HUDEP-2 (cell line): Measurements from ENCODE around the gene SUMO2.
A peak's percentile ranks its signal among the peaks of the same experiment; 100 is the strongest.
"Not testable (repeated sequence)": the region's sequence is repeated elsewhere in the genome, so short reads cannot be mapped to it uniquely, and the experiment has no call there.

Source experiments
- DNase-seq, 76 experiments: peaks; one replicate each; lab custom pipeline; 2025; ENCODE audit not compliant: unreplicated experiment in 76 of 76; lab: John Stamatoyannopoulos, UW

Gene SUMO2

DNA sequence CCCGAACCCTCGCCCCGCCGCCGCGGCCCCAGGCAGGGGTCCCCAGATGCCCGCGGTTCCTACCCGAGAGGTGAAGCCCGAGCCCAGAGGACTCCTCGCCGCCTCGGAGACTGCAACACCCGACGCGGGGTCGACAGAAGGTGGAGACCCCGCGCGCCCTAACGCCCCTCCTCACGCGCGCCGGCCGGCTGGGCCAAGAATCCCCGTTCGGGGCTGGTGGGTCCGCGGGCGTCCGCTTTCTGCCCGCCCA lies 515 bp downstream of the SUMO2 start:
- DNase-seq = peak in 2 of 76 experiments; percentile 38 to 41

DNA sequence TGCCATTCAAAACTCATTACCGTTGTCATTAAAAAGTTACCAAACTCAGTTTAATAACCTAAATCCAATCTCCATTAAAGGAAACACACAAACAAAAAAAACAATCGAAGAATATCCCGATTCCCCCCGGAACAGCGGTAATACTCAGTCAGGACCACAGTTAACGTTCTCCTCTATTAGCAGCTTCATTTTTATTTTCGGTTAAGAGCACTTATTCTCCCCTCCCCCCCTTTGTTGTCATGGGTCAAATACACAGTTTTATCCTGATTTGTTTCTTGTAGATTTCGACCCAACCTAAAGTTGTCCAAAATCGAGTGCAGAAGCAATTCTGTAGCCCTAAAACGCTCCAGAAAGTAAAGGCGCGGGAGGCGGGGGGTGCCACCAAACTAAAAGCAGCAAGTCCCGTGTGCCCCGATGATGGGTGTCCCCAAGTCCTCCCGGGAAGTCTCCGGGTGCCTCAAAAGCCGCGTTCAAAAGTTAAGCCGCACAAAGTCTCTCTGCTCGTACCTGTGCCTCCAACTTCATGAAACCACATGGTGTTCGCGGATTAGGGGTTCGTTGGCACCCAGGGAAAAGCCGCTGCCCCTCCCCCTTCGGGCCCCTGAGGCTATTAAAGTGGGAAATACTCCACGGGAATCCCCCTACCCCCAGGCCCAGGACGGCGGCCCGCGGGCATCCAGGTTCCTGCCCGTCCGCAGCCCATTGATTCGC lies 996 bp downstream of the SUMO2 start:
- peak in 9 of 76 experiments; percentile 3 to 37 (median 15) for DNase-seq

GRCh38 chr17:75181110-75181509 lies 1.6 kb downstream of the SUMO2 start:
- peak in 1 of 76 experiments; percentile 5 for DNase-seq

DNA sequence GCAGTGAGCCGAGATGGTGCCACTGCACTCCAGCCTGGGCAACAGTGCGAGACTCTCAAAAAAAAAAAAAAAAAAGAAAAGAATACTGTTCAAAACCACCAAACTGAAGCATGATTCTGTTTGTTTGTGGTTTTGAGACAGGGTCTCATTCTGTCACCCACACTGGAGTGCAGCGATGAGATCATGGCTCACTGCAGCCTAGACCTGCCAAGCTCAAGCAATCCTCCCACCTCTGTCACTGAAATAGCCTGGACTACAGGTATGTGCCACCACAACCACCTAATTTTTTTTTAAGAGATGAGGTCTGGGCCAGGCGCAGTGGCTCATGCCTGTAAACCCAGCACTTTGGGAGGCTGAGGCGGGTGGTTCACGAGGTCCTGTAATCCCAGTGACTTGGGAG lies 4.3 kb downstream of the SUMO2 start:
- DNase-seq = no peak

GRCh38 chr17:75176625-75177024 lies 6.1 kb downstream of the SUMO2 start:
- no peak for DNase-seq

DNA sequence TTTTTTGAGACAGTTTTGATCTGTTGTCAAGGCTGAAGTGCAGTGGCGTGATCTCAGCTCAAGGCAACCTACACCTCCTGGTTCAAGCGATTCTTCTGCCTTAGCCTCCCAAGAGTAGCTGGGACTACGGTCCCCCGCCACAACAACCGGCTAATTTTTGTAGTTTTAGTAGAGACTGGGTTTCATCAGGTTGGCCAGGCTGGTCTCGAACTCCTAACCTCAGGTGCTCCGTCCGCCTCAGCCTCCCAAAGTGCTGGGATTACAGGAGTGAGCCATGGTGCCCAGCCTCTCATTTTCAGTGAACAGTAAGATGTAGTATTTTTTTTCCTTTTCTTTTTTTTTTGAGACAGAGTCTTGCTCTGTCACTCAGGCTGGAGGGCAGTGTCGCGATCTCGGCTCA lies 7.8 kb downstream of the SUMO2 start:
- no peak for DNase-seq

- DNase-seq = no peak
These were observed 9.2 kb downstream of the SUMO2 start for GRCh38 chr17:75173526-75173925.

DNA sequence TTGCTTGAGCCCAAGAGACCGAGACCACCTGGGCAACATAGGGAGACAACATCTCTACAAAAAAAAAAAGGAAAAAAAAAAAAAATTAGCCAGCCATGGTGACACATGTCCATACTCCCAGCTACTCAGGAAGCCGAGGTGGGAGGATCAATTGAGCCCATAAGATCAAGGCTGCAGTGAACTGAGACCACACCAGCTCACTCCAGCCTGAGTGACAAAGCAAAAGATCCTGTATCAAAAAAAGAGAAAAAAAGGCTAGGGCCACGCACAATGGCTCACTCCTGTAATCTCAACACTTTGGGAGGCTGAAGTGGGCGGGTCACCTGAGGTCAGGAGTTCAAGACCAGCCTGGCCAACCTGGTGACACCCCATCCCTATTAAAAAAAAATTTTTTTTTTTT lies 13.8 kb downstream of the SUMO2 start:
- no peak for DNase-seq

- not testable (repeated sequence) for DNase-seq
These were observed 18.2 kb downstream of the SUMO2 start for GRCh38 chr17:75164606-75165005.

- no peak for DNase-seq
These were observed 19.7 kb downstream of the SUMO2 start for GRCh38 chr17:75163074-75163473.

DNA sequence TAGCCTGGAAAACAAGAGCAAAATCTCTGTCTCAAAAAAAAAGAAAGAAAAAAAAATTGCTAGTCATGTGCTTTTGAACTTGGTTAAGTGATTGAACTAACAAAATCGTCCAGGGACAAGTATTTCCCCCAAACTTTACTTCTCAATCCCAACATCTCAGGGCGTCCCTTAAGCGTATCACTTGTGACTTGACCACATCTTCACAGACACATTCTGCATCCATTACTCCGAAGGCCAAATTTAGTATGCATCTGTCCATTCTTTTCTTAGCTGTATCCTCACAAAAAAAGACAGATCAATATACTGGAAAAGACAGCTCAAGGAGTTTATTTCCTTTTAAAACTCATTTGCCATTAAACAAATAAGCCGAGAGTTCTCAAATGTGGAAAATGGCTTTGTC lies 22.5 kb downstream of the SUMO2 start:
- DNase-seq = no peak

DNA sequence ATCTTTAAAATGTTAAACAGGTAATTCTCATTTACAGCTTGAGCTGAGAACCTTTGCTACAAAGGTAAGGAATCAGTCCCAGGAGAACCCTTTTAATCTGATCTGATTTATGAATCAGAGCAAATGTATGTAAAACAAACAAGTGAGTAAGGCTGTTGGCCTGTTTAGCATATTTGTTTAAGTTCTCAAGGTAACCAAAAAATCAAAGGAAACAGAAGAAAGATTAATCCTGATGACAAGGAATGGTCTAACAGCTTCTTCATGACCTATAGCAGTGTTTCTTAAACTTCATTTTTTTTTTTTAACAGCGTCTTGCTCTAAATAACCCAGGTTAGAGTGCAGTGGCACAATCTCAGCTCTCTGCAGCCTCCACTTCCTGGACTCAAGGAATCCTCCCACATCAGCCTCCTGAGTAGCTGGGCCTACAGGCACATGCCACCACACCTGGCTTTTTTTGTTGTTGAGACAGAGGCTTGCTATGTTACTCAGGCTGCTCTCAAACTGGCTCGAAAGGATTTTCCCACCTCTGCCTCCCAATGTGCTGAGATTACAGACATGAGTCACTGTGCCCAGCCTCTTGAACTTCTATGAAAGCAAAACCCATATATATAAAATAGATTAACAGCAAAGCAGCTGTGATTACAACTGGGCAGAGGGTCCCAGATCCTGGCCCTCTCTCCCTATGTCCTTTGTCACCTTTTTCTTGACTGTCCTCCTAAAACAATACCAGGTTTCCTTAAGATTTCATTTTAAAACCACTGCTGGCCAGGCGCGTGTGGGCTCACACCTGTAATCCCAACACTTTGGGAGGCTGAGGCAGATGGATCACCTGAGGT lies 23.3 kb downstream of the SUMO2 start:
- DNase-seq = no peak

DNA sequence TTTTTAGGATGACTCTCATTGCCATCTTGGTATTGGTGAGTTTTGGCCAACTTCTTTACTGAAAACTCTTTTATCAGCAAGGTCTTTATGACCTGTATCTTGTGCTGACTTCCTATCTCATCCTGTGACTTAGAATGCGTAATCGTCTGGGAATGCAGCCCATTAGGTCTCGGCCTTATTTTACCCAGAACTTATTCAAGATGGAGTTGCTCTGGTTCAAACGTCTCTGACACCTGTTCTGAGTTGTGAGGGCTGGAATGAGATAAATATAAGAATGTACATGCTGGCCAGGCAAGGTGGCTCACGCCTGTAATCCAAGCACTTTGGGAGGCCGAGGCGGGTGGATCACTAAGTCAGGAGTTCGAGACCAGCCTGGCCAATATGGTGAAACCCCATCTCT lies 24.3 kb downstream of the SUMO2 start:
- not testable (repeated sequence) for DNase-seq

- DNase-seq = no peak
These were observed 27.6 kb downstream of the SUMO2 start for GRCh38 chr17:75155191-75155601.

DNA sequence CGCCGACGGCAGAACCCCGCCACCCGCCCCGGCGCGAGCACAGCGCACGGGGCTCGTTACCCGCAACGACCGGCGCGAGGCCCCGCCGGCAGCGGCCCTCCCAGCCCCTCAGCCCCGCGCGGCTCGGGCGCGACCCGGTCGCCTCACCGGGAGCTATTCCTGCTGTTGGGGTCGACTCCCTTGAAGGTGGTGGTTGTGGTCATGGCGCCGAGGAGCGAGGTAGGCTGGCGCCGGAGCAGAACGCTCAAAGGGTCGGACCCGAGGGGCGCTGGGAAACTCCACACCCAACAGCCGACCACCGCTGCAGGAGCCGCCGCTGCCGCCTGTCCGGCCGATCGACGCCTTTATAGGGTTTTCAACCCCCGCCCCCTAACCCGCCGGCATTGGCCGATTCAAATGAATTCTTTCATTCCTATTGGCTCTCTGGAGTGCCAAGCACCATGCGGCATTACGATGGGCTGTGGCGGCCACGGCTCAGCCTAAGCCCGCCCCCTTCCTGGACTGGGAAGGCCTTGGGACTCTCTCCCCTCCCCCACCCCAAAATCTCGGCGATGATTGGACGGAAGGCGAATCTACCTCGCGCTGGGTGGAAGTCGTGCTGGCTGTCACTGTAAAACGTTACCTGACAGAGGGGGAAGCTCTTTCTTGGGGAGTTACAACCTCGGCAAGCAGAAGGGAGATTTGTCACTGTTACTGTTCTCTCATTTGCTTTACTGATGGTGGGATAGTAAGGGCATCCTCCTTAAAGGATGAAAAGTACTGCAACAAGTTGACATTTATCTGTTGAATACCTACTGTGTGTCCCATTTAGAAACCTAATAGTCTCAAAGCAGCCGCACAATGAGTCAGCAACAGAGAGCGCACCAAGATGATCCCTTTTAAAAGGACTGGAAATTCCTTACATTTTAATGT lies 28.3 kb downstream of the SUMO2 start, which contains the start of gene JPT1:
Gene JPT1 (minus strand): TSS at position 318 of the 912 bp plus-strand sequence. CDS start 115 bp downstream, at position 203.
- DNase-seq = peak in 75 of 76 experiments; percentile 33 to 99 (median 96)

DNA sequence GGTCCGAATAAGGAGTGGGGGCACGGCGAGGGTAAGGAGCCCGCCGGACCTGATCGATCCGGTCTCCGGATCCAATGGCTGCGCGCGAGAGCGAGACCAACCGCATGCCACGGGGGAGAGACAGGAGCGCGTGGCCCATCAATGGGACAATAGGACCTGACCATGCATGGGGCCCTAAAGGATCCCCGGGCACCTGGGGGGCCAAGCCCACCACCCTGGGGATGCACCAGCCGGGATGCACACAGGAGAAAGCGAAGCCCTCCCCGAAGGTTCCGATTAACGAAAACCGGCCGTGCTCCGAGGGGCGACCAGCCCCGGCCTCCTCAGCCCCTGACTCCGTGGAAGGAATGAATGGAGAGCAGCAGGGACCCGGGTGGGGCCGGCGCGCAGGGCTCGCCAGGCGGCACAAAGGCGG lies 29.0 kb downstream of the SUMO2 start:
- DNase-seq = peak in 7 of 76 experiments; percentile 5 to 40 (median 19)

DNA sequence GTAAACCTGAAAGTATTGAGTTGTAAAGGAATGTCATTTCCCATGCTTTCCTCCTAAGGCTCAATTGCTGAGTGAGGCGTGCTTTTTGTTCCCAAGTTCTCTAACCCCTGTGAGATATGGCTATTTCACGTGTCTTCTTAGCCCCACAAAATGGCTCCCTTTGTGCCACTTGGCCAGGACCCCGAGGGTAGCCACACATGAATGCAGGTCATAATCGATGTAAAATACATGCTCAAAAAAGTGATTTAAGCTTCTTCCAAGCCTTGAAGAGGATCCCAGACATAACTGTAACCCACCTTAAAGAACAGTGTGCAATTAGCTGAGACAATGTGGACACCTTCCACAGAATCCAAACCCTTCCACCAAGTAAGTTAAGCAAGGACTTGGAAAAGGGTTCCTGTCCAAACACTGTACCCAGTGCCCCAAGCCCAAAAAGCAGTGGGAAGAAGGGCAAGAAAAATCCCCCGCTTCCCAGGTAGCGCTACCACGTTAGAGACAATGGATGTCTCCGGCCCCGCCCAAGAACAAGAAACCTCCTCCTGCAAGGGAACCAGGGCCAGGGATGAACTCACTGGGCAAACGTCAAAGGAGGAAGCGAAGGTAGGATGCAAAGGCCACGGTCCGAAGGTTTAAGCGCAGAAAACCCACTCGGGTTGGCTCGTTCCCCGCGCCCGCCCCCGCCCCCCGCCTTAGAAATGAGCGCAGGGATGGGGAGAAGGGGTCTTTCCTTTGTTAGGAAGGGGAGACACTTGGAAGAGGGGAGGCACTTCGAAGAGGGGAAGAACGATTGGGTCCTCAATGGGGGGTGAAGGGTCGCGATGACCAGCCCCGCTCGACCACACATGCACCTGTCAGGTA lies 29.6 kb downstream of the SUMO2 start:
- peak in 31 of 76 experiments; percentile 6 to 40 (median 21) for DNase-seq

DNA sequence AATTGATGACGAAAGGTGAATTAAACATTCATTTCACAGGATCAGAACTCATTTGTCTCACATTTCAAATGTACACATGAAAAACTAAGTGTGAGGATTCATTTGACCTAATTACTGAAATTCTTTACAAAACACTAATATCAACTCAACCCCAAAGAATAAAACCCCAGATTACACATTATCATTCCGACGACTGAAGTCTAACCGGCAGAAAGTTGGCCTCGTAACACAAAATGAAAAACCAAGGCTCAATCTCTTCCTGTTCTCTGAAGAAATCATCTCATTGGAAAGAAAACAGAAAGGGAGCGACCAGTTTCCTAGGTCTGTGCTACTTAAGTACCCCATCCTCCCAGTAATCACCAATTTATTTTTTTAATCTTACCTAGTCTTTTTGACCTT lies 30.2 kb downstream of the SUMO2 start:
- DNase-seq = no peak

DNA sequence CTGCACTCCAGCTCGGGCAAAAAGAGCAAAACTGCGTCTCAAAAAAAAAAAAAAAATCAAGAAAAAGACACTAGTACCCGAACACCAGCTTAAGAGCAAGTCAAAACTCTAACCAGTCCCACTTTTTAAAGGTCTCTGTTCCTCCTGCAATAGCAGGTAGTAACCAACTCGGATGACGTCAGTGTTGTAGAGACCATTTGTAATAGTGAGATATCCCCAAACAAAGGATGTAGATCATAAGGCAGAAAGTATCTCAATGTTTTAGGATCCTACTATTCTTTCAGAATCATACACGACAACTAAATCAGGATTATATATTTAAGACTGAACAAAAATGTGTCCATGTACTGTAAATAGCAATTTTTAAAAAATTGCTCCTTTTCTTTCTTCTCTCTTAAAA lies 30.8 kb downstream of the SUMO2 start:
- no peak for DNase-seq

DNA sequence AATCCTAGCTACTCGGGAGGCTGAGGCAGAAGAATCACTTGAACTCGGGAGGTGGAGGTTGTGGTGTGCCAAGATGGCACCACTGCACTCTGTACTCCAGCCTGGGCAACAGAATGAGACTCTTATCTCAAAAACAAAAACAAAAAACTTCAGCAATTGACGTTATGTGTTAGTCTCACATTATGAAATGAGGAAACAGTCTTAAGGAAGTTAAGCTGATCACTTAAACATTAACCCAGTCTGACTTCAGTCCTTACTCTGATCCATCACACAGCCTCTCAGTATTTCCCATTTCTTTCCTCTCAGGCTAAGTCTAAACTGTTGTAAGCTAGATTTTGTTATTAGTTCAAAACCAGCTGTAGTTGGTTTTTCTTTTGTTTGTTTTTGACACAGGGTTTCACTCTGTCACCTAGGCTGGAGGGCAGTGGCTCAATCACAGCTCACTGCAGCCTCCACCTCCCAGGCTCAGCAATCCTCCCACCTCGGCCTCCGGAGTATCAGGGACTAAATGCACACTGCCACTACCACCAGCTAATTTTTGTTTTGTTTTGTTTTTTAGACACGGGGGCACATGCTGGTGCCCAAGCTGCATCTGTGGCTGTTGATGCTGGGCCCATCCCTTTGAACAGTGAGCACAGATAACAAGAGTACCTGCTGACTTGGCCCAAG lies 34.7 kb downstream of the SUMO2 start:
- no peak for DNase-seq
